Loucy (cell line): Measurements from ENCODE around the gene PBRM1.

Experiments used
- CTCF ChIP-seq: fragments of 200-600 bp; sonication (generic); conservative IDR thresholded peaks from 2 replicates; pipeline ENCODE4 v1.5.1; 2014; ENCODE audit warnings: mild to moderate bottlenecking, antibody characterized with exemption, low read length
- EZH2phosphoT487 ChIP-seq: fragments of 200-600 bp; IDR thresholded peaks from 2 replicates; pipeline ENCODE4 v1.6.1; 2018; ENCODE audit warnings: antibody characterized with exemption, mild to moderate bottlenecking, moderate library complexity, borderline replicate concordance

GRCh38 chr3:52685285-52685708 is 416 bp downstream of the PBRM1 start:
- TF ChIP-seq CTCF (no peak), EZH2phosphoT487 (no peak)
